NCI-H2196 (cell line): ENCODE measurements around the gene GPR84.

Source experiments
- DNase-seq: peaks from one replicate; lab custom pipeline; 2025; ENCODE audit not compliant: unreplicated experiment; lab: John Stamatoyannopoulos, UW

Gene GPR84

DNA sequence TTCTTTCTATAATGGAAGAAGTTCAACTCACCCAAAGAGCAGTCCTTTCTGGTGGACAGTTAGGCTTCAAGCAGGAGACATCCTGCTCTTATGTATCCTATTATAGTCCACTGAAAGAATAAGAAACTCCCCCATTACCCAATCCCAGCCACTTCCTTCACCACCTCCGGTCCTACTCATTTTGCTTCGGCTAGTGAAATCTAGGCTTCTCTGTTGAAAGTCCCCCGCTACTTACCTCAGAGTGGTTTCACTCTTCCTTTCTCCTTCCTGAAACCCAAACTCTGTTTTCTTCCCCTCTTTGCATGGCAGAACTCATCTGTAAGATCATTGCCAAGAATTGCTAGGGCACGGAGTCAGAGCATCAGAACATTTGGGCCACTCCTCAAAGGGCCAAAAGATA, at the start of gene GPR84:
Gene GPR84 (minus strand): TSS at position 74 of the 400 bp plus-strand sequence. CDS start 635 bp downstream, outside the sequence.
- no peak for DNase-seq

DNA sequence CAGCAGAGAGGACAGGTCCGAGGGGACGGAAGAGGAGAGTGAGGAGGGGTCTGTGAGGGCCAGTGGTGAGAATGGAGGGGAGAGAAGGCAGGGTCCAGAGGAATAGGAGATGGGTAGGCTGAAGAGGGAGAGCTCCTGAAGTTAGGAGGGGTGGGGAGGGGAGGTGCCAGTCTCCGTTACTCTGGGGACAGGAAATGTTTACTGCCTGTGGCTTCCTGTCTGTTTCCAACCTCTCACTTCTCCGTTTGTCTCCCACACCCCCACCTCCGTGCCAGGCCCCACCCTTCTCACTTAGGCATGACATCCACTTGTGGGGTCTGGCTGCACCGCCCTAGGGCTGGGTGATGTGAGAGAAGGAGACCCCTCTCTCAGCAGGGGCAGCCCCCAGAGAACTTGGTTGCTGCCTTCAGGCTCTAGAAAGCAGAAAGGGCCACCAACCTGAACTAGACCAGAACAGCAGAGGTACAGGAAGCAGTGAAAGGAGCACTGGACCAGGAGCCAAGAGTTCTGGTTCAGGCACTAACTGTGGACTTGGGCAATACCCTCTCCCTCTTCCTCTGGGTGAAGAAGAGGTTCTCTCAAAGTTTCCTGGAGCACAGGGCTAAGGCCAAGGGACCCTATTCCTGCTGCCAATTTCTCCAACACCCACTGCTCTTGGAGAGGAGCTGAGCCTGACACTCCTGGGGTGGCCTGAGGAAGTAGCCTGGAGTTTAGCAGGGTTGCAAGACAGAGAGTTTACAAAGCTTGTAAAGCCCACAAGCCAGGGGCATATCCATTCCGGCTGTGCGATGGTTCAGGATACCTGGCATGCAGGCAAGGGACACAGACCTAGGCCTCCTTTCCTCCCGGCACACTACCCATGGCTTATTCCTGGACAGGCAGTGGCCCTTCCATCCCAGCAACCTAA, 49.3 kb upstream of the GPR84 start:
- no peak for DNase-seq

DNA sequence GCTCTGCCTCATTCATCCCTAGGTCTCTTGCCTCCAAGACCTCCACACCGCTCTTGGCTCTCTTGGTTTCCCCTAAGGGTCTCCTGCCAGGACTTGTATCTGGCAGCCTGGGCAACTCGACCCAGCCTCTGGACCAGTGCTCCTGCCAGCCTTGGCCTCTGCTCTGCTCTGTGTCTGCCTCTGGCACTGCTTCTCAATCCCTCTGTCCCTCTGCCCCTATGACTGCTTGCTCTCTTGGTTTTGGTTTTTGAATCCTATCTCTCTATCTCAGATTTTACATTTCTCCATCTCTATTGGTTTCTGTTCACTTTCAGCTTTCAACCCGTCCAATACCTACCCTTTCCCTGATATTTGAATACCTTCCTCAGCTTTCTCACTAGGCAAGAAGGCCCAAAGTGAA, 48.5 kb upstream of the GPR84 start:
- DNase-seq, result no peak

DNA sequence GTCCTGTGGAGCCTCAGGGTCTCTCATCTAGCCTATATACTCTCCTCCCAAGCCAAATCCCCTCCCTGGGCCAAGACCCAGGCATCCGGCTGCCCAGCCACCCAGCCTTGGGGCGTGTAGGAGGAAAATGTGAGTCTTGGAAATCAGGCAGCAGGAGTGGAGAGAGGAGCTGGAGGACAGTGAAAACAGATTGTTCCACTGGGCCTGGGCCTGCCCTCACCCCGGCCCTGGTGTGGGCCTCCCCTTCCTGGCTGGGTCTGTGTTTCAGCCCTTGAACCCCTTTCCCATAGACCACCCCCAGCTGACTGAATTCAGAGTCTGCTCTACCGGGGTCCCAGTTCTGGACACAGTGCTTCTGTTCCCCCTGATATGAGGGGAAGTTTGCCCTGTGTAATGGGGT, 48.1 kb upstream of the GPR84 start:
- DNase-seq, result no peak

DNA sequence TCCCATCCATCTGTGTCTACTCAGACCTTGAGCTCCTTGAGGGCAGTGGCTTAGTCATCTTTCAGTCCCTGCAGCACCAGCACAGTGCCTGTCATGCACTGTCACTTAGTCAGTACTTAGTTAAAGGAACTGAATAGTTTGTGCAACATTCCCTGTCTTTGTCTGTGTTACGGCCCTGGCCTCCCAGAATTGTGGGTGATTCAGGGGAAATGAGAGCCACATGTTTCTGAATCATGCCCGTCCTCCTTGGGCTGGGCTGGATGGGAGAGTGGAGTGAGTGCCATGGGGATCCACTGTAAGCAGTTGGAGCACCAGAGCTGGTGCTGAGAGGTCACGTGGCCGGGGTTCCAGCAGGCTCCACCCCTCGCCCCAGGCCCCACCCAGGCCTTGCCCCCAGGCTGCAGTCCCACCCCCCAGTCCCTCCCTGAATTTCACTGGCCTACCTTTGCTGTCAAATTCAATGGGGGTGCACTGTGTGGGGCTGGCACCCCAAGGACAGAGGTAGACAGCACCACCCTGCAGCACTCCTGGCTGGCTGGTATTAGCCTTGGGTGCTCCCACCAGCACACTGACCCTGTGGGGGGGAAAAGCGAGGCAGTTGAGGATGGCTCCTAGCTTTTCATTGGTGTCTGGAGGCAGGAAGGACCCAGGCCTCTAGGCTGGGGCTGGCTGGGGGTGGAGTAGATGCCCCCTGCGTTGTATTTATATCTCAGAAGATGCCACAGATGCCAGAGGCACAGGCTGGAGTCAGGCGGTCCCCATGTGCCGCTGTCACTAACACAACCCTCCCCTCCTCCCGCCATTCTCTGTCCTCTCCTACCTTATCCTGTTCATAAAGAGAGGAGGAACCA, 47.3 kb upstream of the GPR84 start:
- DNase-seq, result no peak

DNA sequence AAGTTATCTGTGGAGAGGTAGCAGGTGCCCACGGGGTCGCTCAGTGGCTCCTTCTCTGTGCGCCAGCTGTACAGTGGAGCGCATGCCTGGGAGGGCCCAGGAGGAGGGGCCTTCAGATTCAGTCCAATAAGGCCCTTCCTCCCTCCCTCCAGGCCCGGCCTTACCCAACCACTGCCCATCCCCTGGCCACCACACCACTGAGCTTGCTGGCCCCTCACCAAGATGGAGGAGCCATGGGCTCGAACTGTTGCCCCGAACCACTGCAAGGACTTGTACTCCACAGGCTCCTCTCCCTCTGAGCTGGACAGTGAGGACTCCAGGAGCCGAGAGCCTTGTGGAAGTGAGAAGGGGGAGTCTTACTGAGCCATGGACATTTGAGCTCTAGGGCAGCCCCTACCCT, 45.0 kb upstream of the GPR84 start:
- DNase-seq, result no peak

DNA sequence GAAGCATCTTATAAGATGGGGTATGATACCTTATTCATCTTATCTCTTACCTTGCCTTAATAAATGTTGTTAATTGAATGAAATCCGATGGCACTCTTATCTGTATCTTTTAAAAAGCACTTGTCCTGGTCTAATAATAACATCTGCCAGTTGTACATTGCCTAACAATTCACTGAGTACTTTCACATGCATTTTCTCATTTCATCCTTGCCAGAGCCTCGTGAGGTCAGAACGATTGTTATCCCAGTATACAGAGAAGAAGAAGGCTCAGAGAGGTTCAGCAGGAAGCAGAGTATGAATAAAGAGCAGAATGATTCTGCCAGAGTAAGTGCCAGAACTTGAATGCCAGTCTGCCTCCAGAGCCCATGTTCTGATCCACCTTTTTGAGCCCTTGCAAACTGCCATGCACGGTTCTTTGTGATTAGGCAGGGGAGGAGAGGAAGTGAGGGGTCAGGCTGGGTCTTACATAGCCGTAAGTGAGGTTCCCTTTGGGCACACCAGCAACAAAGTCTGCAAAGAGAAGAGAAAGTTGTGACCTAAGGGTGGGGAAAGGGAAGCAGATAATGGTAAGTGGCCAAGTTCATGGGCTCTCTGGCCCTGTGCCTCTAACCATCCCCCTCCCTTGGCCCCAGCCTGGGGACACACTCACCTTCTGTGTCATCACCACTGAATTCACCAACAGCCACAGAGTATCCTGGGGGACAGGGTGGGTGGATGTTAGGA, 43.1 kb upstream of the GPR84 start:
- no peak for DNase-seq

DNA sequence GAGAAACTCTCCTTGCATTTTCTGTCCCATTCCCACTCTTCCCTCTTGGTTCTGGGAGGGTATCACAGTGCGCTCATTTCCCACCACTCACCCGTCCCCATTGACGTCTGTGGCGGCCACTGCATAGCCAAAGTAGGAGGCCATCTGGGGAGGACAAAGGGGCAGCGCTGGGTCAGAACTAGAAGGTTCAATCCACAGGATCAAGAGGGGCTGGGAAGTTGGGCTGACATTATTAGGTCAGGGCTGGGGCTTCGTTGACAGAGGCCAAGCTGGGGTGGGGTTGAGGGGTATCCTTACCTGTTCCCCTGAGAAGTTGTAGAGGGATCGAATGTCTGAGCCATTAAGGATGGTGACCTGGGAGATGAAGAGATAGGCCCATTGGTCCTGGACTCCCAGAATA, 41.3 kb upstream of the GPR84 start:
- no peak for DNase-seq

DNA sequence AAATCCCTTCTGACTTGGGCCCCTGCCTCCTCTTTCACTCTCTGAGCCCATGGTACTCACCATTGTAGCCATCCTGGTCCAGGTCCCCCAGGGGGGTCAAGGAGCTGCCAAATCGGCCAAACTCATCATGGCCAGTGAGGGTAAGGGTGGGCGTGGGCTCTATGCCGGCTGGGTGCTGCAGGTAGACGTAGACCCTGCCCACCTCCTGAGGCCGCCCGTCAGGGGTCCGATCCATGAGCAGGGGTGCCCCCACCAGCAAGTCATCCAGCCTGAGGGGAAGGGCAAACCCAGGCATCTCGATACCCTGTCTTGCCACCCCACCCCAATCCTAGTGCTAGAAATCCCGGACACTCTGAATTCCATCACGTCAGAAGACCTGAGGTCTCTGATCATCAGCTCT, 40.8 kb upstream of the GPR84 start:
- no peak for DNase-seq

DNA sequence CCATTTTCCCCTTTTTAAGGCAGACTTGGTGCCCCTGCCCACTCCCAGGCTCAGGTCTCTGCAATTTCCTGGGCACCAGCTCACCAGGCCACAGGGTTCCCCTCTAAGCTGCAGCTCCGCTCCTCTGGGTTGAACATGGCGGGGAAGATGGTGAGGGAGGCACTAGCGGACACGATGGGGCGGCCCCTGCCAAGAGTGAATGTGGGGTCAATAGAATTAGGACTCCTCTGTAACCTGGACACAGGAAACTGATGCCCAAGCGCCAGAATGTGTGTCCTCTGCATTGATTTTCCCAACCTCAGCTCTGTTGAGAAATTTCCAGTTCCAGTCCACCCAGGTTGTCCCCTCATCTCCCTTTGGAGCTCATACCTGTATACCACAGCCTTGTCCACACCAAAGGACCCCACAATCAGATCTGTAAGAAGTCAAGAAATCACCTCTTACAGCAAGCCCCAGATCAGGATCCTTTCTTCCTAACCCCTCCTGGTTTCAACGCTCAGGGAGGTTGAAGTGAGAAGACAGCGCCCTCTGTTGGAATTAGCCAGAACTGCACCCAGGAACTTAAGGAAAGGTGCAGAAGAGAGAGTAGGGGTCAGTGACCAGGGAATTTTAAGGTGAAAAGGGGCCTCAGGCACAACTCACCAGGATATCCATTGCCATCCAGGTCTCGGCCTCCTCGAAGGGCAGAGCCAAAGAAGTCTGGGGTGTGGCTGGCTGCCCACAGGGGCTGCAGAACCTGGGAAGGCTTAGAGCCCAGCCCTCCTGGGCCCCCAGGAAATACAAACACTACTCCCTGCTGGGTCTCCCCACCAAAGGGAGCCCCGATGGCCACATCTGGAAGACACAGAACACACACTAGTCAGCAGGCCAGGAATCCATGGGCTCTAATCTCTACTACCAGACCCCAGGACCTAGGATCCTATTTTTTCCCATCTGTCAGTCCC, 40.0 kb upstream of the GPR84 start:
- peak; percentile 76 for DNase-seq

DNA sequence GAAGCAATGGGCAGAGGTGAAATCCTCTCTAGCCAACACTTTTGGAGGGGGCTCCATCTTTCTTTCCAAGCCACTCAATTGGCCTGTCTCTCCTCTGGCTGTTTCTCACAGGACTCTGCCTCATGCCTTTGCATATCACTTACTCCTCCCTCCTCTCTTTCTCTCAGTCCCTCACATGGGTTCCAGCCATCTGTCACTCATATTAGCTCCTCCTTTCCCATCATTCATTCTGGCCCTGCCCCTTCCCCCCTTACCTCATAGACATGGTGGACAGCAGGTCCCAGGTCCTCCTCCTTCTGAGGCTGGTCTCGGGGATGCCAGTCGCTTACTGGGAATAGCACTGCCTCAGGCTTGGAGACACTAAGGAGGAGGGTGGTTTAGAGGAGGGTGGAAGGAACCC, 36.8 kb upstream of the GPR84 start:
- no peak for DNase-seq

DNA sequence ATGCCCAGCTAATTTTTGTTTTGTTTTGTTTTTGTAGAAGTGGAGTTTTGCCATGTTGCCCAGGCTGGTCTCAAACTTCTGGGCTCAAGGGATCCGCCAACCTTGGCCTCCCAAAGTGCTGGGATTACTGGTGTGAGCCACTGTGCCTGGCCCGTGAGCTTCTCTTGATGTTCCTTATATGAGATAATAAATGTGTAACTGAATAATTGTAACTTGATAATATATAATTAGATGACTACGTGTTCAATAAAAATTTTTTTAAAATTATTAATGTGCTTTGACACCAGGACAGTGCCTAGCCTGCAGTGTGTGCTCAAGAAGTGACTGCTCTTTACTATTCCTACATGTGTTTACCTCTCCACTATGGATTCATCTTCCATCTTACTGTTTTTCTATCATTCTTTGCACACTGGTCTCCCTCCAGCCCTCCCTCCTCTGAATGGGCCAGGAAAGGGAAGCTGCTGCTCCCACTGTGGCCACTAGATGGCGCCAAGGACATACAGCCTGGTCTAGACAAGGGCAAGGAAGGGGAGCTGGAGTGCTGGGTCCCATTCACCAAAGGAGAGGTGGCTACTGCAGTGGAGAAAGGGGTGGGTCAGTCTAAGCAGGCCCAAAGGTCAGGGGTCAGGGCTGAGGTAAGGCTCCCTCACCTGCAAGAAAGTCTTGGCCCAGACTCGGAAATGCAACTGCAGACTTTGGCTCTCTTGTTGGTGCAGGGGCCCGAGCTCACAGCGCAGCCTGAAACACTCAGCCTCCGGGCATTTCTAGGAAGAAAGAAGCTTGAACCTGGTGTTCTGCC, 34.9 kb upstream of the GPR84 start:
- peak; percentile 77 for DNase-seq

DNA sequence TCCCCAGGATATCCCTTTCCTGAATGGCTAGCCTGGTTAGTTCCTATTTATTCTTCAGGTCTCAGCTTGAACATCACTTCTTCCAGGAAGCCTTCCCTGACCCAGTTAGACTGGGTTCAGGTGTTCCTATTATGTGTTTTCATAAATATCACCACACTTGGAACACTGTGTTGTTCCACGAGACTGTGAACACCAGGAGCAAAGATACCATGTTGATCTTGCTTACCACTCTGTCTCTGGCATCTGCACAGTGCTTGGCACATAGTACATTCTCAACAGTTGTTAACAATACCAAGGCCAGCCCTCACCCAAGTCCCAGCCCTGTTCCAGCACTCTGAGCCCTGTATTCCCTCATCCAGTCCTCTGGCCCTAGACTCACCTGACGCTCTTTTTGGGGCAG, 33.9 kb upstream of the GPR84 start:
- DNase-seq, result no peak

DNA sequence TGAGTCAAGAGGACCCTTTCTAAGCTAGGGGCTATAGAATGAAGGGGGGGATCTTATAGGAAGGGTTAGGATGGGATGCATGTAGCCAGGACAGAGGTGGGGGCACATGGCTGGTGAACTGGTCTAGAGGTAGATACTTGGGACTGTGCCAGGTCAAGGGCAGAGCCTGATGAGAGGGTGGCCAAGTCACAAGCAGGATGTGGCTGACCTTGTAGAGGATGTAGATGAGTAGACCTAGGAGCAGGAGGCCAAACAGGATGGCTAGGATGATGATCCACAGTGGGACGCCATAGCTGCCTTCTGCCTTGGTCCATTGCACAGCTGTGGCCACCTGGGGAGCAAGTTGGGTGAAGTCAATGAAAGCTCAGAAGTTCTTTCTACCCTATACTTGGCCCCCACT, 32.9 kb upstream of the GPR84 start:
- DNase-seq, result no peak

DNA sequence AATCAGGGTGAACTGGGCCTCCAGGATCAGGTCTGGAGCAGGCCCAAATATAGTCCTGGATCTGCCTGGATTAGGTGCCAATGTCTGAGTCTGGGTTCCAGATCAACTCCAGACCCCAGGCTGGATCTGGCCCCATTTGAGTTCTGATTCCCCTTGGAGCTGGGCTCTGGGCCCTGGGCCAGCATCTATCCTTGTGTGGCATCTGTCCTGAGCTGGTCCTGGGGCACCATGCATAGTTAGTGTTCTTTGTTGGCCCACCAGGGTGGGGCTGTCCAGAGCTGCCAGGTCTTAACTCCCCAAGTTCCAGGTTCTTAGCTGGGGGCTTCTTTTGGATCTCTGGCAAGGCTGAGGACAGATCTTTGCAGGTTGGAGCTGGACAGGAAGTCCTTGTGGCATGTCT, 31.3 kb upstream of the GPR84 start:
- no peak for DNase-seq

DNA sequence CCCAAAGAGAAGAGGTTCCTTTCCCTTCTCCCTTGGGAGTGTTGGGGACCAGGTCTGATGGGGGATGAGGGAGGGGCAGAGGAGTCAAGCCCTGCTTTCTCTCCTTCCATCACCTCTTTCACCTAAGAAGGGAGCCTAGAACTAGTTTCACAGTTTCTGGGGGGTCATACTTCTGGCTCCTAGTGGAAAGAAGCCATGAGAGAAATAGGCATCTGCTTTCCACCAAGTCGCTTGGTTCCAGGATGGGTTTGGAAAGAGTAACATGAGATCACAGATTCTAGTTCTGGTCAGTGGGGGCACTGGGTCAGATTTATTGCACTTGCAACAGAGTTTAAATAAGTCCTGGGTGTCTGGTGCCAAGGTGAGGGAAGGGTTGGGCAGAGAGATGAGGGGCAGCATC, 30.7 kb upstream of the GPR84 start:
- DNase-seq, result no peak

DNA sequence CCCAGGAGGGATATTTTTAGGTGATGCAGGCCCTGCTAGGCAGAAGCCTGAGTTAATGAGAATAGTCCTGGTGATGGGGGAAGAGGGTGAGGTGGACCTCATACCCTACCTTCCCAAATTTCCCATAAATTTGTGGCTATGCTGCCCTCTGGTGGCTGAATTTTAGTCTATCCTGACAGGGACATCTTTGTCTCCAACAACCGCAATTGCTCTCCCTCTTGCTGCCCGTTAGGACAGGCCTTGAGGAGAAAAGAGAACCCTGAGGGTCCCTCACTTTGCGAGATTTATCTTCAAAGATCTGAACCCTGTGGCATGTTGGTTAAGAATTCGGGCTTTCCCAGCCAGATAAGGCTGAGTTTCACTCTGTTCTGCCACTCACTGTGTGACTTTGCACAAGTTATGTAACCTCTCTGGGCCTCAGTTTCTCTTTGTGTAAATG, 30.0 kb upstream of the GPR84 start:
- DNase-seq, result peak; percentile 91

DNA sequence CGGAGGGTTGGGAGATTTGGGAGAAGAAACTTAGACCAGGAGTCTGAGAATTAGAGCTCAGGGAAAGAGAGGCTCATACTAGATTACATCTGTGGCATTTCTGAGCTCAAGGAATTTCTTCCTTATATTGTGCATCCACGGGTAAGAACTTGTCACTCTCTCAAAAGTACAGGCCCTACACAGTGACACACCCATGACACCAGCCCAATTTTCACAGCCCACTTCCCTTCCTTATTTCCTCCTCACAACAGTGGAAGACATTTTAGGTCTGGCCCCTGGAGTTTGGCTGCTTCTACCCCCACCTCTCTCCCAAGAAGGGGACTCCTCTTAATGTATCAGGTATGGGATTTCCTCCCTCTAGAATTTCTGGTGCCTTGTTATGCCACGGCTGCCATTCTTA, 29.5 kb upstream of the GPR84 start:
- DNase-seq, result no peak

DNA sequence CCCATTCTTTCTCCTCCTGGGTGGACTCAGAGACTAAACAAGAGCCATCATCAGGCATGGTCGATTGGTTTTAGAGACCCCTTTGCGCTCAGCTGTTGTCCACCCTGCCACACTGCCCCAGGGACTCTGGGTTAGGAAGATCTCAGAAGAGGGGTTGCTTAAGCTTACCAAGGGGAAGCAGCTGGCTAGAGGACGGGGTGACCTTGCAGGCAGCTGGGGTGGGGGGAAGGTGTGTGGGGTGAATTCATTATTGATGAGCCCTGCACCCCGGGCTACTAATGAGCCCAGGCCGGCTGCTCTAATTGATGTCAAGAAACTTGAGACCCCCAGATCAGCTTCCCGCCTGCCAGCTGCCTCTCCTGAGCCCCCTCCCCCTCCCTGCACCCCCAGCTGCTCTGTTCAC, 28.9 kb upstream of the GPR84 start:
- DNase-seq, result no peak
